ENCODE data around the gene KANK3. TPM values are rescaled to one million over a fixed set of nuclear protein-coding genes. Genes with fewer than 3 reads are reported as not detected.
"Not testable (repeated sequence)": the region's sequence is repeated elsewhere in the genome, so short reads cannot be mapped to it uniquely, and the experiment has no call there.

The KANK3 gene
- total and polyA plus RNA-seq, 2 donors (not counting 1 experiment from before 2014, with no cell fraction given): 0.17 to 0.23 TPM

- Histone ChIP-seq H3K9ac (ENCODE audit: insufficient read depth, low read length) (peak overlapping the region; percentile 8), H2AFZ (ENCODE audit: low read length) (no peak overlapping the region), H3K79me2 (ENCODE audit: control insufficient read depth, insufficient read depth, low read length) (peaks cover 37% of the 10 kb centered on the region), H3K4me2 (ENCODE audit: extremely low read depth, insufficient read depth, low read length) (peak overlapping the region; percentile 98), H3K27ac (ENCODE audit: insufficient read depth, low read length) (peak overlapping the region; percentile 88), H3K27me3 (ENCODE audit: control insufficient read depth, insufficient read depth, low read length) (no peaks in the 10 kb centered on the region), H4K20me1 (ENCODE audit: control insufficient read depth, extremely low read depth, insufficient read depth, low read length) (no peaks in the 10 kb centered on the region), H3K4me3 (replicated peaks in 1 of 4; ENCODE audit: control extremely low read depth in 1 of 4, insufficient read depth in 1 of 4, low read depth in 3 of 4, low read length in 4 of 4) (peak overlapping the region; percentile 86 to 100 (median 96)), H3K9me3 (ENCODE audit: control insufficient read depth, insufficient read depth, low read depth, low read length) (no peaks in the 10 kb centered on the region), H3K4me1 (ENCODE audit: control insufficient read depth, extremely low read depth, insufficient read depth, low read length) (peaks cover 11% of the 10 kb centered on the region), H3K36me3 (ENCODE audit: control insufficient read depth, insufficient read depth, low read length) (peaks cover 15% of the 10 kb centered on the region)
- no peak for DNase-seq (ENCODE audit: low read depth in 2 of 2)
- TF ChIP-seq CTCF (conservative IDR thresholded peaks at IDR 0.05 in 1 of 2, IDR thresholded peaks at IDR 0.05 in 1 of 2; ENCODE audit: low read depth in 1 of 2, low read length in 2 of 2): no peak
- no peak for TF ChIP-seq EZH2 (IDR thresholded peaks at IDR 0.05; ENCODE audit: low read length, missing control alignments)
Observed at GRCh38 chr19:8319807-8320520, 23.1 kb downstream of the KANK3 start.

- not testable (repeated sequence) for H4K20me1 ChIP-seq (ENCODE audit: control insufficient read depth, extremely low read depth, insufficient read depth, low read length); H2AFZ ChIP-seq (ENCODE audit: low read length); H3K27ac ChIP-seq (ENCODE audit: insufficient read depth, low read length); DNase-seq (ENCODE audit: low read depth in 2 of 2); H3K4me3 ChIP-seq (replicated peaks in 1 of 4; ENCODE audit: control extremely low read depth in 1 of 4, insufficient read depth in 1 of 4, low read depth in 3 of 4, low read length in 4 of 4); H3K9ac ChIP-seq (ENCODE audit: insufficient read depth, low read length); H3K9me3 ChIP-seq (ENCODE audit: control insufficient read depth, insufficient read depth, low read depth, low read length); H3K27me3 ChIP-seq (ENCODE audit: control insufficient read depth, insufficient read depth, low read length); H3K4me2 ChIP-seq (ENCODE audit: extremely low read depth, insufficient read depth, low read length)
- H3K4me1 ChIP-seq (ENCODE audit: control insufficient read depth, extremely low read depth, insufficient read depth, low read length): peaks cover 11% of the 10 kb centered on the region
- peaks cover 37% of the 10 kb centered on the region for H3K79me2 ChIP-seq (ENCODE audit: control insufficient read depth, insufficient read depth, low read length)
- H3K36me3 ChIP-seq (ENCODE audit: control insufficient read depth, insufficient read depth, low read length): peaks cover 13% of the 10 kb centered on the region
Observed at GRCh38 chr19:8318835-8319234, 24.2 kb downstream of the KANK3 start.

GRCh38 chr19:8316351-8317125, 26.5 kb downstream of the KANK3 start:
- peaks cover 17% of the 10 kb centered on the region for H3K79me2 ChIP-seq (ENCODE audit: control insufficient read depth, insufficient read depth, low read length)
- no peak overlapping the region for H2AFZ ChIP-seq (ENCODE audit: low read length)
- no peaks in the 10 kb centered on the region for H3K9me3 ChIP-seq (ENCODE audit: control insufficient read depth, insufficient read depth, low read depth, low read length)
- H3K4me1 ChIP-seq (ENCODE audit: control insufficient read depth, extremely low read depth, insufficient read depth, low read length): peaks cover 2% of the 10 kb centered on the region
- TF ChIP-seq CTCF (conservative IDR thresholded peaks at IDR 0.05 in 1 of 2, IDR thresholded peaks at IDR 0.05 in 1 of 2; ENCODE audit: low read depth in 1 of 2, low read length in 2 of 2) (no peak), EZH2 (IDR thresholded peaks at IDR 0.05; ENCODE audit: low read length, missing control alignments) (no peak)
- no peak overlapping the region for H3K4me3 ChIP-seq (replicated peaks in 1 of 4; ENCODE audit: control extremely low read depth in 1 of 4, insufficient read depth in 1 of 4, low read depth in 3 of 4, low read length in 4 of 4)
- no peak for DNase-seq (ENCODE audit: low read depth in 2 of 2)
- no peak overlapping the region for H3K9ac ChIP-seq (ENCODE audit: insufficient read depth, low read length)
- no peak overlapping the region for H3K27ac ChIP-seq (ENCODE audit: insufficient read depth, low read length)
- peaks cover 4% of the 10 kb centered on the region for H3K36me3 ChIP-seq (ENCODE audit: control insufficient read depth, insufficient read depth, low read length)
- H3K4me2 ChIP-seq (ENCODE audit: extremely low read depth, insufficient read depth, low read length): no peak overlapping the region
- H4K20me1 ChIP-seq (ENCODE audit: control insufficient read depth, extremely low read depth, insufficient read depth, low read length): no peaks in the 10 kb centered on the region
- H3K27me3 ChIP-seq (ENCODE audit: control insufficient read depth, insufficient read depth, low read length): no peaks in the 10 kb centered on the region

DNA sequence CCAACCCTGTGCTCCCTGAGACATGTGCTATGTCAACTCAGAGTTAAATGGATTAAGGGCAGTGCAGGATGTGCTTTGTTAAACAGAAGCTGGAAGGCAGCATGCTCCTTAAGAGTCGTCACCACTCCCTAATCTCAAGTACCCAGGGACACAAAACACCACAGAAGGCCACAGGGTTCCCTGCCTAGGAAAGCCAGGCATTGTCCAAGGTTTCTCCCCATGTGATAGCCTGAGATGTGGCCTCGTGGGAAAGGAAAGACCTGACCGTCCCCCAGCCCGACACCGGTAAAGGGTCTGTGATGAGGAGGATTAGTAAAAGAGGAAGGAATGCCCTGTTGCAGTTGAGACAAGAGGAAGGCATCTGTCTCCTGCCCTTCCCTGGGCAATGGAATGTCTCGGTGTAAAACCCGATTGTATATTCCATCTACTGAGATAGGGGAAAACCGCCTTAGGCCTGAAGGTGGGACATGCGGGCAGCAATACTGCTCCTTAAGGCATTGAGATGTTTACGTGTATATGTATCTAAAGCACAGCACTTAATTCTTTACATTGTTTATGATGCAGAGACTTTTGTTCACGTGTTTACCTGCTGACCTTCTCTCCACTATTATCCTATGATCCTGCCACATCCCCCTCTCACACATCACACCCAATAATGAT, 28.0 kb downstream of the KANK3 start:
- H3K27ac ChIP-seq (ENCODE audit: insufficient read depth, low read length); DNase-seq (ENCODE audit: low read depth in 2 of 2); H3K4me3 ChIP-seq (replicated peaks in 1 of 4; ENCODE audit: control extremely low read depth in 1 of 4, insufficient read depth in 1 of 4, low read depth in 3 of 4, low read length in 4 of 4); H2AFZ ChIP-seq (ENCODE audit: low read length); H3K4me1 ChIP-seq (ENCODE audit: control insufficient read depth, extremely low read depth, insufficient read depth, low read length); H3K27me3 ChIP-seq (ENCODE audit: control insufficient read depth, insufficient read depth, low read length); H3K36me3 ChIP-seq (ENCODE audit: control insufficient read depth, insufficient read depth, low read length); H4K20me1 ChIP-seq (ENCODE audit: control insufficient read depth, extremely low read depth, insufficient read depth, low read length); H3K79me2 ChIP-seq (ENCODE audit: control insufficient read depth, insufficient read depth, low read length); H3K9me3 ChIP-seq (ENCODE audit: control insufficient read depth, insufficient read depth, low read depth, low read length); H3K4me2 ChIP-seq (ENCODE audit: extremely low read depth, insufficient read depth, low read length); H3K9ac ChIP-seq (ENCODE audit: insufficient read depth, low read length): not testable (repeated sequence)

Data from fibroblast of lung (primary cell).